ENCODE measurements around the gene NCKAP5.

GRCh38 chr2:133512121-133512520 lies 56.1 kb downstream of the NCKAP5 start:
- TF ChIP-seq POLR2A (IDR thresholded peaks at IDR 0.05) (no peak), CTCF (IDR thresholded peaks at IDR 0.05) (no peak)
